ENCODE results near the gene AGAP3.
"Not testable (repeated sequence)": the region's sequence is repeated elsewhere in the genome, so short reads cannot be mapped to it uniquely, and the experiment has no call there.

Gene AGAP3

DNA sequence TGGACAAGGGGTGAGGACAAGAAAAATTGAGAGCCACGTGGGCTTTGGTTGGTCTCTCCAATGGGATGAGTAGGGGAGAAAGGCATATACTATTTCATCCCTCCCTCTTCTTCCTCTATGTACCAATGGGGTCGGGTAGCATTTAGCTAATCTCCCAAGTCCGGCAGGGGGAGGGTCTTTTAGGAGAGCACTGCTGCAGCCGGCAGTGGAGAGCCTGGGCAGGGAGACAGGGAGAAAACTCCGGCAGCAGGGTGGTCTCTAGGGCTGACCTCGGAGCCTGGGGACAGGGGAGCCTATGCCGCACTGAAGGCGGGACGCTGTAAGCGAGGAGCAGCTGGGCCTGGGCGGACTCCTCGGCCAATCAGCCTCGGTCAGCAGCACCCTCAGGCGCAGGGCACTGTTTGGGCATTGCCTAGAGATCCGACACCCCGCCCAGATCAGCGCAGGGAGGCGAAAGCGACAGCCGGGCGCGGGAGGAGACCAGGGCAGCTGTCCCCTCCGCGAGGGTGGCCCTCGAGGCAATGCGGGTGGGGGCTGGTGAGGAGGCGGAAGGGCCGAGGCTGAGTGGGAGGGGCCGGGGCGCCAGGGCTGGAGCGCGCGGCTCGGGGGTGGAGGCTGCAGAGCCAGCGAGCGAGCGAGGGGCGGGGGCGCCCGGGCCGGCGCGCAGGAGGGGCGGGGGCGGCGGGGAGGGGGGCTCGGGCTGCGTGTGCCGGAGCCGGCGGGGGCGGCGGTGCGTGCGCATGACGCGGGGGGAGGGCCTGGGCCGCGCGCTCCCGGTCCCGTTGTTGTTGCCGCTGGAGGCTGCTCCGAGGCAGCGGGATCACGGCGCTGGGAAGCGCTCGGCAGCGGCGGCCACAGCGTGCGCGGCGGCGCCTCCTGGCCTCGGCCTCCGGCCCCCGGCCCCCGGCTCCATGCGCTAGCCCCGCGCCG lies at the start of gene AGAP3:
Gene AGAP3 (plus strand): TSS at position 785 of the 930 bp plus-strand sequence. CDS start 267 bp downstream, outside the sequence.
- Histone ChIP-seq H3K4me3 (peak within 1 kb of the TSS; percentile 47 to 83 (median 69)), H3K27ac (peak within 1 kb of the TSS; percentile 29 to 95 (median 86))

GRCh38 chr7:151038951-151039849 lies 47.1 kb upstream of the AGAP3 start:
- Histone ChIP-seq H3K4me3 (no peak overlapping the region), H3K27ac (peak overlapping the region in 17 of 21 experiments; percentile 18 to 76 (median 54))

- Histone ChIP-seq H3K4me3 (no peak overlapping the region), H3K27ac (peak overlapping the region in 3 of 21 experiments; percentile 19 to 32 (median 29))
Measured at GRCh38 chr7:151039850-151040548, 46.3 kb upstream of the AGAP3 start.

DNA sequence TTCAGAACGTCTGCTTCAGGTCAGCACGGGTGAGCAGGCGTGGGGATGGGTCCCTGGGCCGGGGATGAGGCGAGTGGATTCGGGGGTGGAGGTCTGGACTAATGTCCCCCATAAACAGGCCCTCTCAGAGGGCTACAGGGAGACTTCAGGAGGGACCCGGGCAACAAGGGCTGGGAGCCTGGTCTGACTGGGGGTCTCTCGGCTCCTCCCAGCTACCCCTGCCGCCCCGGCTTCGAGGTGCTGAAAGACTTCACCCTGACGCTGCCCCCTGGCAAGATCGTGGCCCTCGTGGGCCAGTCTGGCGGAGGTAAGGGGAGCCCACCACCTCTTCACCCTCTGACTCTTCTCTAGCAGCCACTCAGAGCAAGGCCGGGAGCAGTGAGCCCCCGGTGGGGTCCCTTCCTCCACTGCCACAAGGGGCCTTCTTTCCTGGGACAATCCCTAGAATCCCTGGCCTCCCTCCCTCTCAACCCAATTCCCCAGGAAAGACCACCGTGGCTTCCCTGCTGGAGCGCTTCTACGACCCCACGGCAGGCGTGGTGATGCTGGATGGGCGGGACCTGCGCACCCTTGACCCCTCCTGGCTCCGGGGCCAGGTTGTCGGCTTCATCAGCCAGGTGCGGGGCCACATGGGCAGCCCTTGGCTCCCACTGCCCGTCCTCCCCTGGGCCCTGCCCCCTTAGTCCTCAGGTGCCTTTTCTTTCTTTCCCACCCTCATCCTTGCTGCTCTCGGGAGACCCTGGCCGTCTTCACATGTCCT lies 45.5 kb upstream of the AGAP3 start:
- Histone ChIP-seq H3K27ac (no peak overlapping the region), H3K4me3 (no peak overlapping the region)

DNA sequence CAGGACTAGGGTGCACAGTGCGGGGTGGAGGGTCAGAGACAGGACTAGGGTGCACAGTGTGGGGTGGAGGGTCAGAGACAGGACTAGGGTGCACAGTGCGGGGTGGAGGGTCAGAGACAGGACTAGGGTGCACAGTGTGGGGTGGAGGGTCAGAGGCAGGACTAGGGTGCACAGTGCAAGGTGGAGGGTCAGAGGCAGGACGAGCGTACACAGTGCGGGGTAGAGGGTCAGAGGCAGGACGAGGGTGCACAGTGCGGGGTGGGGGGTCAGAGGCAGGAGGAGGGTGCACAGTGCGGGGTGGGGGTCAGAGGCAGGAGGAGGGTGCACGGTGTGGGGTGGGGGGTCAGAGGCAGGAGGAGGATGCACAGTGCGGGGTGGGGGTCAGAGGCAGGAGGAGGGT lies 42.8 kb upstream of the AGAP3 start:
- H3K27ac ChIP-seq, H3K4me3 ChIP-seq: not testable (repeated sequence)

GRCh38 chr7:151043959-151044358 lies 42.3 kb upstream of the AGAP3 start:
- H3K4me3 ChIP-seq: no peak overlapping the region

DNA sequence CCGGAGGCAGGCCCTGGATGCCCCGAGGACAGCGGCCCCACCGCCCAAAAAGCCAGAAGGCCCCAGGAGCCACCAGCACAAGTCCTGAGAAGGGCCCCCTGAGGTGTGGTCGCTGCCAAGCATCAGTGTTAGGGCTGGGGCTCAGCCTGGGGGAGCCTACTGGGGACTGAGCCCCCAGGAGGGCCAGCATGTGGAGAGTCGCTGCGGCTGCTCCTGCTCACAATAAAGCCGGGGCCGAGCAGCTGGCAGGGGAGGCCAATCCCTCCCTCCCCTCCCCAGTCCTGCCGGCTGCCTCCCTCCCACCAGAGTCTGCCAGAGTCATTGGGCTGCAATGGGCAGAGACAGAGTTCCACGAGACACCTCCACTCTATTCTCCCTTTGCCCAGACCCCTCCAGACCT lies 41.0 kb upstream of the AGAP3 start:
- no peak overlapping the region for H3K27ac ChIP-seq
- no peak overlapping the region for H3K4me3 ChIP-seq

More at GRCh38 chr7:151043959-151044358, 42.3 kb upstream of the AGAP3 start:
- H3K27ac ChIP-seq: no peak overlapping the region

DNA sequence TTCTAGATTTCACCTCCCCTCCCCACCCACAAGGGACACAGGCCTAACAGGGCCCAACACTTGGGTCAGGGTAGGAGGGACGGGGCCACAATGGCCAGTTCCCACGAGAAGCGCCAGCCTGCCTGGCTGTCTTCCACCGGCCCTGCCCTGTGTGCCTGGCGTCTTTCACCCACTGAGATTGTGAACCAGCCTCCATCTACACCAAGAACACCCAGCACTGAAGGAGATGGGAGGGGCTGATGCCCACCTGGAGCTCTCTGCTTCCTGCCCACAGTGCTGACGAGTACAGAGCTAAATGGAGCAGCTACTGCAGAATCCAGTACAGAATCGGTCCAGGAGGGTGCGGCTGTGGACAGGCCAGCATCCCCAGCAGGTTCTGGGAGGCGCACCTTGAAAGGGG lies 40.3 kb upstream of the AGAP3 start:
- Histone ChIP-seq H3K4me3 (no peak overlapping the region), H3K27ac (no peak overlapping the region)

DNA sequence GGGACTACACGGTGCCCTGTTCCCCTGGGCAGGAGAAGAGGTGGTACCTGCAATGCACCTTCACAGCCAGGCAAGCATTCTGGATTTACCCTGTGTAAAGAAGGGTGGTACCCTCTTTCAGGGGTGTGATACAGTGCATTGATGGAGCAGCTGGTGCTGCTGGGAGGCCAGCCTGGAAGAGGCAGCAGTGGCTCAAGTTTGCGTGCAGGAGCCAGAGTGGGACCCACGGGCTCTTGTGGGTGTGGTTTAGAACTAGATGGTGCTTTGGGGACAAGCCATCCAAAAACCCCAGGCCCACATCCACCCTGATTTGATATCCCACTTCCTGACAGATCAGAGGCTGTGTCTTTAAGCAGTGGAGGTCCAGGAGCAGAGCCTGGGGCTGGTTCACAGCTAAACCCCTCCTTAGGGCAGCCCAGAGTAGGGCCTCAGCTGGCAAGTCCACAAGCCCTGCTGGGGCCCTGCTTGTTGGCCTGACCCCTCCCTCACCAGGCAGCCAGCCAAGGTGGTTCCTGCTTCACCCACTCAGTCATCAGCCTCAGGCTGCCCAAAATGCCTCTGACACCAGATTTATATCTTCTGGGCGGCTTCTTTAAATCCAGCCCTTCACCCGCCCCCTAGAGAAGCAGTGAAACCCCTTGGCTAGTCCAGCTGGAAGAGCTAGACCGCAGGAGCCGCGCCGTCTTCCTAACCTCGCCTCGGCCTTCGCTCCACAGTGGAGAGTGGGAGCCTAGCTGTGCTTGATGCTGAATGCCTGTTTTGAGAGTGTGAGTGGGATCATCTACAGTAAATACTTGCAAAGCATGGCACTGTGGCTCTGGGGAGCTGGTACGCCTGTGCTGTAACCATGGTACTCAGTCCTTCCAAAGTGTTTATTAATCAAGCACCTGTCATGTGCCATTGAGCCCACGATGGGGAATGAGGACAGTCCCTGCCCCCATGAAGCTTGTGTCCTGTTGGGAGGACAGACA lies 39.4 kb upstream of the AGAP3 start:
- no peak overlapping the region for H3K4me3 ChIP-seq
- H3K27ac ChIP-seq: no peak overlapping the region

- Histone ChIP-seq H3K4me3 (no peak within 1 kb of the TSS), H3K27ac (no peak within 1 kb of the TSS)
Measured at GRCh38 chr7:151047976-151048815, 38.1 kb upstream of the AGAP3 start, which contains the start of gene ASIC3. Gene ASIC3 (plus strand): TSS chr7:151048531. CDS start chr7:151048886, 355 bp downstream.

GRCh38 chr7:151048911-151049463 lies 37.3 kb upstream of the AGAP3 start:
- Histone ChIP-seq H3K27ac (no peak overlapping the region), H3K4me3 (no peak overlapping the region)

GRCh38 chr7:151051108-151051507 lies 35.2 kb upstream of the AGAP3 start:
- H3K4me3 ChIP-seq: no peak overlapping the region
- H3K27ac ChIP-seq: no peak overlapping the region

- H3K4me3 ChIP-seq: no peak overlapping the region
Measured at GRCh38 chr7:151053096-151053495, 33.2 kb upstream of the AGAP3 start.

GRCh38 chr7:151053751-151054150 lies 32.5 kb upstream of the AGAP3 start:
- H3K27ac ChIP-seq: no peak overlapping the region

More at GRCh38 chr7:151053096-151053495, 33.2 kb upstream of the AGAP3 start:
- H3K27ac ChIP-seq: no peak overlapping the region

GRCh38 chr7:151056283-151056665 lies 30.0 kb upstream of the AGAP3 start:
- Histone ChIP-seq H3K4me3 (no peak overlapping the region), H3K27ac (no peak overlapping the region)

More at GRCh38 chr7:151053751-151054150, 32.5 kb upstream of the AGAP3 start:
- no peak overlapping the region for H3K4me3 ChIP-seq

GRCh38 chr7:151056666-151057505 lies 29.4 kb upstream of the AGAP3 start:
- peak overlapping the region in 16 of 21 experiments; percentile 1 to 98 (median 90) for H3K27ac ChIP-seq
- H3K4me3 ChIP-seq: peak overlapping the region; percentile 61 to 95 (median 76)
